GM23338 (cell line): ENCODE results near the gene CDK5. TPM values are rescaled to one million over a fixed set of nuclear protein-coding genes. Genes with fewer than 3 reads are reported as not detected.

ENCODE experiments used
- ATAC-seq: fragments of 200-7000 bp; cut with Tn5 transposase; 3 replicates; pipeline ENCODE4 v1.9.1; 2020
- DNase-seq: peaks from one replicate; pipeline ENCODE4 v3.0.0-alpha.2; 2015; ENCODE audit warnings: low spot score
- H2AFZ ChIP-seq: fragments of 200-600 bp; sonication (generic); 2 replicates; pipeline ENCODE4 v1.8.0; 2016; ENCODE audit warnings: antibody characterized with exemption, mild to moderate bottlenecking, moderate library complexity
- H3F3A ChIP-seq: fragments of 200-600 bp; sonication (generic); replicated peaks from 2 replicates; pipeline ENCODE4 v1.8.0; 2017; ENCODE audit warnings: antibody characterized with exemption, mixed run types, low read depth
- H3K27ac ChIP-seq: fragments of 200-600 bp; sonication (generic); 2 replicates; pipeline ENCODE4 v1.6.1; 2016; ENCODE audit warnings: low read depth
- H3K27me3 ChIP-seq: fragments of 200-600 bp; sonication (generic); 2 replicates; pipeline ENCODE4 v1.8.0; 2016; ENCODE audit warnings: mild to moderate bottlenecking, mixed run types, moderate library complexity; ENCODE audit not compliant: insufficient read depth
- H3K36me3 ChIP-seq: fragments of 200-600 bp; sonication (generic); 2 replicates; pipeline ENCODE4 v1.8.0; 2016; ENCODE audit warnings: mild to moderate bottlenecking; ENCODE audit not compliant: insufficient read depth
- H3K4me1 ChIP-seq: fragments of 200-600 bp; sonication (generic); 2 replicates; pipeline ENCODE4 v1.8.0; 2016; ENCODE audit warnings: mild to moderate bottlenecking, moderate library complexity; ENCODE audit not compliant: insufficient read depth
- H3K4me2 ChIP-seq: fragments of 200-600 bp; sonication (generic); 2 replicates; pipeline ENCODE4 v1.7.1; 2017; ENCODE audit warnings: mixed run types
- H3K4me3 ChIP-seq: fragments of 200-600 bp; sonication (generic); 2 replicates; pipeline ENCODE4 v1.6.1; 2016; ENCODE audit warnings: mixed run types
- H3K79me2 ChIP-seq: fragments of 200-600 bp; sonication (generic); replicated peaks from 2 replicates; pipeline ENCODE4 v1.8.0; 2017; ENCODE audit warnings: mild to moderate bottlenecking; ENCODE audit not compliant: insufficient read depth
- H3K9me2 ChIP-seq: fragments of 200-600 bp; sonication (generic); 2 replicates; pipeline ENCODE4 v1.8.0; 2017; ENCODE audit not compliant: insufficient read depth
- H4K20me1 ChIP-seq: fragments of 200-600 bp; sonication (generic); replicated peaks from 2 replicates; pipeline ENCODE4 v1.8.0; 2017; ENCODE audit warnings: mild to moderate bottlenecking; ENCODE audit not compliant: insufficient read depth
- H3K27ac Mint-ChIP-seq: 2 replicates; pipeline ENCODE4 v1.8.0; 2020; ENCODE audit warnings: inconsistent platforms, mild to moderate bottlenecking, moderate library complexity, mixed read lengths
- H3K27me3 Mint-ChIP-seq: 3 replicates; pipeline ENCODE4 v1.8.0; 2022; ENCODE audit warnings: low read depth, mild to moderate bottlenecking, moderate library complexity, mixed read lengths, inconsistent platforms; ENCODE audit not compliant: insufficient read depth, poor library complexity
- H3K36me3 Mint-ChIP-seq: 3 replicates; pipeline ENCODE4 v1.8.0; 2021; ENCODE audit warnings: low read depth, mild to moderate bottlenecking, inconsistent platforms, moderate library complexity, mixed read lengths
- H3K4me1 Mint-ChIP-seq: 3 replicates; pipeline ENCODE4 v1.8.0; 2020; ENCODE audit warnings: mild to moderate bottlenecking, inconsistent platforms, mixed read lengths
- H3K4me3 Mint-ChIP-seq: 3 replicates; pipeline ENCODE4 v1.8.0; 2021; ENCODE audit warnings: moderate library complexity, mild to moderate bottlenecking, inconsistent platforms, mixed read lengths
- H3K9me3 Mint-ChIP-seq: 3 replicates; pipeline ENCODE4 v1.8.0; 2020; ENCODE audit warnings: moderate library complexity, mild to moderate bottlenecking, inconsistent platforms, mixed read lengths
- CREB1 ChIP-seq: fragments of 250-450 bp; sonication (Bioruptor Pico); IDR thresholded peaks from 2 replicates; pipeline ENCODE4 v1.5.0; 2020; ENCODE audit warnings: low read depth, mild to moderate bottlenecking, moderate library complexity
- EZH2 ChIP-seq: fragments of 200-600 bp; sonication (generic); IDR thresholded peaks from one replicate; pipeline ENCODE4 v1.8.0; 2017; ENCODE audit warnings: antibody characterized with exemption, mild to moderate bottlenecking, low read depth; ENCODE audit not compliant: unreplicated experiment
- EZH2phosphoT487 ChIP-seq: fragments of 200-600 bp; sonication (generic); IDR thresholded peaks from one replicate; pipeline ENCODE4 v1.8.1; 2018; ENCODE audit warnings: antibody characterized with exemption; ENCODE audit not compliant: unreplicated experiment
- JUNB ChIP-seq: IDR thresholded peaks from one replicate; pipeline ENCODE4 v1.6.1; 2016; ENCODE audit warnings: antibody characterized with exemption; ENCODE audit not compliant: unreplicated experiment
- STAT1 ChIP-seq: IDR thresholded peaks from one replicate; pipeline ENCODE4 v1.6.1; 2016; ENCODE audit warnings: antibody characterized with exemption; ENCODE audit not compliant: unreplicated experiment
- ZNF331 ChIP-seq: fragments of 250-450 bp; sonication (Bioruptor Pico); IDR thresholded peaks from 2 replicates; pipeline ENCODE4 v1.5.0; 2020; ENCODE audit warnings: low read depth, mild to moderate bottlenecking, moderate library complexity
- polyA plus RNA-seq: library from polyadenylated mRNA; unstranded; fragments of >200 nt; fragmentation: Nextera tagmentation; extraction: Ambion mirVana; gene quantifications from 2 replicates; pipeline ENCODE4 v1.2.1, GENCODE V29; 2016
- total RNA-seq: library from RNA; depleted of rRNA; stranded (reverse); fragments of >200 nt; shearing (Covaris generic); gene quantifications from 2 replicates; pipeline ENCODE4 v1.2.3, GENCODE V29; 2014
- TF ChIP-seq, protein P1 (sequence below): fragments of 250-450 bp; sonication (Bioruptor Pico); IDR thresholded peaks from 2 replicates; pipeline ENCODE4 v1.5.0; 2020; ENCODE audit warnings: mild to moderate bottlenecking, moderate library complexity
- TF ChIP-seq, protein P2 (sequence below), 2 experiments: fragments of 200-600 bp in 1 of 2; sonication (generic) in 1 of 2; conservative IDR thresholded peaks; 2 replicates each; pipeline versions ENCODE4 v1.5.1 to v1.6.1; 2016 to 2017; ENCODE audit warnings: antibody characterized with exemption in 2 of 2, low read depth in 2 of 2, mild to moderate bottlenecking in 2 of 2, moderate library complexity in 1 of 2
- TF ChIP-seq, protein P3 (sequence below): IDR thresholded peaks from 2 replicates; pipeline ENCODE4 v1.6.1; 2016; ENCODE audit warnings: antibody characterized with exemption

The CDK5 gene
- total and polyA plus RNA-seq, 2 experiments from 2014 or later = 19.8 to 27.1 TPM

DNA sequence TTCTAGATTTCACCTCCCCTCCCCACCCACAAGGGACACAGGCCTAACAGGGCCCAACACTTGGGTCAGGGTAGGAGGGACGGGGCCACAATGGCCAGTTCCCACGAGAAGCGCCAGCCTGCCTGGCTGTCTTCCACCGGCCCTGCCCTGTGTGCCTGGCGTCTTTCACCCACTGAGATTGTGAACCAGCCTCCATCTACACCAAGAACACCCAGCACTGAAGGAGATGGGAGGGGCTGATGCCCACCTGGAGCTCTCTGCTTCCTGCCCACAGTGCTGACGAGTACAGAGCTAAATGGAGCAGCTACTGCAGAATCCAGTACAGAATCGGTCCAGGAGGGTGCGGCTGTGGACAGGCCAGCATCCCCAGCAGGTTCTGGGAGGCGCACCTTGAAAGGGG lies 11.7 kb downstream of the CDK5 start:
- H3K36me3 ChIP-seq = no peaks in the 10 kb centered on the region
- TF ChIP-seq CREB1 (CRISPR knock-in tag) (no peak), EZH2phosphoT487 (no peak), JUNB (no peak), STAT1 (no peak), ZNF331 (no peak), EZH2 (no peak)
- TF ChIP-seq, protein P1, sequence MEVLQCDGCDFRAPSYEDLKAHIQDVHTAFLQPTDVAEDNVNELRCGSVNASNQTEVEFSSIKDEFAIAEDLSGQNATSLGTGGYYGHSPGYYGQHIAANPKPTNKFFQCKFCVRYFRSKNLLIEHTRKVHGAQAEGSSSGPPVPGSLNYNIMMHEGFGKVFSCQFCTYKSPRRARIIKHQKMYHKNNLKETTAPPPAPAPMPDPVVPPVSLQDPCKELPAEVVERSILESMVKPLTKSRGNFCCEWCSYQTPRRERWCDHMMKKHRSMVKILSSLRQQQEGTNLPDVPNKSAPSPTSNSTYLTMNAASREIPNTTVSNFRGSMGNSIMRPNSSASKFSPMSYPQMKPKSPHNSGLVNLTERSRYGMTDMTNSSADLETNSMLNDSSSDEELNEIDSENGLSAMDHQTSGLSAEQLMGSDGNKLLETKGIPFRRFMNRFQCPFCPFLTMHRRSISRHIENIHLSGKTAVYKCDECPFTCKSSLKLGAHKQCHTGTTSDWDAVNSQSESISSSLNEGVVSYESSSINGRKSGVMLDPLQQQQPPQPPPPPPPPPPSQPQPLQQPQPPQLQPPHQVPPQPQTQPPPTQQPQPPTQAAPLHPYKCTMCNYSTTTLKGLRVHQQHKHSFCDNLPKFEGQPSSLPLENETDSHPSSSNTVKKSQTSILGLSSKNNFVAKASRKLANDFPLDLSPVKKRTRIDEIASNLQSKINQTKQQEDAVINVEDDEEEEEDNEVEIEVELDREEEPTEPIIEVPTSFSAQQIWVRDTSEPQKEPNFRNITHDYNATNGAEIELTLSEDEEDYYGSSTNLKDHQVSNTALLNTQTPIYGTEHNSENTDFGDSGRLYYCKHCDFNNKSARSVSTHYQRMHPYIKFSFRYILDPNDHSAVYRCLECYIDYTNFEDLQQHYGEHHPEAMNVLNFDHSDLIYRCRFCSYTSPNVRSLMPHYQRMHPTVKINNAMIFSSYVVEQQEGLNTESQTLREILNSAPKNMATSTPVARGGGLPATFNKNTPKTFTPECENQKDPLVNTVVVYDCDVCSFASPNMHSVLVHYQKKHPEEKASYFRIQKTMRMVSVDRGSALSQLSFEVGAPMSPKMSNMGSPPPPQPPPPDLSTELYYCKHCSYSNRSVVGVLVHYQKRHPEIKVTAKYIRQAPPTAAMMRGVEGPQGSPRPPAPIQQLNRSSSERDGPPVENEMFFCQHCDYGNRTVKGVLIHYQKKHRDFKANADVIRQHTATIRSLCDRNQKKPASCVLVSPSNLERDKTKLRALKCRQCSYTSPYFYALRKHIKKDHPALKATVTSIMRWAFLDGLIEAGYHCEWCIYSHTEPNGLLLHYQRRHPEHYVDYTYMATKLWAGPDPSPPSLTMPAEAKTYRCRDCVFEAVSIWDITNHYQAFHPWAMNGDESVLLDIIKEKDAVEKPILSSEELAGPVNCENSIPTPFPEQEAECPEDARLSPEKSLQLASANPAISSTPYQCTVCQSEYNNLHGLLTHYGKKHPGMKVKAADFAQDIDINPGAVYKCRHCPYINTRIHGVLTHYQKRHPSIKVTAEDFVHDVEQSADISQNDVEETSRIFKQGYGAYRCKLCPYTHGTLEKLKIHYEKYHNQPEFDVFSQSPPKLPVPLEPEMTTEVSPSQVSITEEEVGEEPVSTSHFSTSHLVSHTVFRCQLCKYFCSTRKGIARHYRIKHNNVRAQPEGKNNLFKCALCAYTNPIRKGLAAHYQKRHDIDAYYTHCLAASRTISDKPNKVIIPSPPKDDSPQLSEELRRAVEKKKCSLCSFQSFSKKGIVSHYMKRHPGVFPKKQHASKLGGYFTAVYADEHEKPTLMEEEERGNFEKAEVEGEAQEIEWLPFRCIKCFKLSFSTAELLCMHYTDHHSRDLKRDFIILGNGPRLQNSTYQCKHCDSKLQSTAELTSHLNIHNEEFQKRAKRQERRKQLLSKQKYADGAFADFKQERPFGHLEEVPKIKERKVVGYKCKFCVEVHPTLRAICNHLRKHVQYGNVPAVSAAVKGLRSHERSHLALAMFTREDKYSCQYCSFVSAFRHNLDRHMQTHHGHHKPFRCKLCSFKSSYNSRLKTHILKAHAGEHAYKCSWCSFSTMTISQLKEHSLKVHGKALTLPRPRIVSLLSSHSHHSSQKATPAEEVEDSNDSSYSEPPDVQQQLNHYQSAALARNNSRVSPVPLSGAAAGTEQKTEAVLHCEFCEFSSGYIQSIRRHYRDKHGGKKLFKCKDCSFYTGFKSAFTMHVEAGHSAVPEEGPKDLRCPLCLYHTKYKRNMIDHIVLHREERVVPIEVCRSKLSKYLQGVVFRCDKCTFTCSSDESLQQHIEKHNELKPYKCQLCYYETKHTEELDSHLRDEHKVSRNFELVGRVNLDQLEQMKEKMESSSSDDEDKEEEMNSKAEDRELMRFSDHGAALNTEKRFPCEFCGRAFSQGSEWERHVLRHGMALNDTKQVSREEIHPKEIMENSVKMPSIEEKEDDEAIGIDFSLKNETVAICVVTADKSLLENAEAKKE (CRISPR knock-in tag) = no peak
- TF ChIP-seq, protein P2, sequence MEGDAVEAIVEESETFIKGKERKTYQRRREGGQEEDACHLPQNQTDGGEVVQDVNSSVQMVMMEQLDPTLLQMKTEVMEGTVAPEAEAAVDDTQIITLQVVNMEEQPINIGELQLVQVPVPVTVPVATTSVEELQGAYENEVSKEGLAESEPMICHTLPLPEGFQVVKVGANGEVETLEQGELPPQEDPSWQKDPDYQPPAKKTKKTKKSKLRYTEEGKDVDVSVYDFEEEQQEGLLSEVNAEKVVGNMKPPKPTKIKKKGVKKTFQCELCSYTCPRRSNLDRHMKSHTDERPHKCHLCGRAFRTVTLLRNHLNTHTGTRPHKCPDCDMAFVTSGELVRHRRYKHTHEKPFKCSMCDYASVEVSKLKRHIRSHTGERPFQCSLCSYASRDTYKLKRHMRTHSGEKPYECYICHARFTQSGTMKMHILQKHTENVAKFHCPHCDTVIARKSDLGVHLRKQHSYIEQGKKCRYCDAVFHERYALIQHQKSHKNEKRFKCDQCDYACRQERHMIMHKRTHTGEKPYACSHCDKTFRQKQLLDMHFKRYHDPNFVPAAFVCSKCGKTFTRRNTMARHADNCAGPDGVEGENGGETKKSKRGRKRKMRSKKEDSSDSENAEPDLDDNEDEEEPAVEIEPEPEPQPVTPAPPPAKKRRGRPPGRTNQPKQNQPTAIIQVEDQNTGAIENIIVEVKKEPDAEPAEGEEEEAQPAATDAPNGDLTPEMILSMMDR (conservative IDR thresholded peaks at IDR 0.05; ENCODE audit: low read depth in 2 of 2) = no peak
- TF ChIP-seq, protein P3, sequence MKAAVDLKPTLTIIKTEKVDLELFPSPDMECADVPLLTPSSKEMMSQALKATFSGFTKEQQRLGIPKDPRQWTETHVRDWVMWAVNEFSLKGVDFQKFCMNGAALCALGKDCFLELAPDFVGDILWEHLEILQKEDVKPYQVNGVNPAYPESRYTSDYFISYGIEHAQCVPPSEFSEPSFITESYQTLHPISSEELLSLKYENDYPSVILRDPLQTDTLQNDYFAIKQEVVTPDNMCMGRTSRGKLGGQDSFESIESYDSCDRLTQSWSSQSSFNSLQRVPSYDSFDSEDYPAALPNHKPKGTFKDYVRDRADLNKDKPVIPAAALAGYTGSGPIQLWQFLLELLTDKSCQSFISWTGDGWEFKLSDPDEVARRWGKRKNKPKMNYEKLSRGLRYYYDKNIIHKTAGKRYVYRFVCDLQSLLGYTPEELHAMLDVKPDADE = no peak
- H3K79me2 ChIP-seq = no peaks in the 10 kb centered on the region
- no peaks in the 10 kb centered on the region for H3F3A ChIP-seq
- DNase-seq (no peak), ATAC-seq (no peak)
- peaks cover 22% of the 10 kb centered on the region for H3K27me3 Mint-ChIP-seq
- H3K9me3 Mint-ChIP-seq = no peaks in the 10 kb centered on the region
- no peak overlapping the region for H3K4me2 ChIP-seq
- no peak overlapping the region for H3K27ac Mint-ChIP-seq
- H3K4me1 ChIP-seq = no peaks in the 10 kb centered on the region
- H3K4me3 ChIP-seq = no peak overlapping the region
- no peaks in the 10 kb centered on the region for H4K20me1 ChIP-seq
- H2AFZ ChIP-seq = no peak overlapping the region
- H3K4me1 Mint-ChIP-seq = peaks cover 4% of the 10 kb centered on the region
- H3K9me2 ChIP-seq = no peaks in the 10 kb centered on the region
- H3K27me3 ChIP-seq = peaks cover 17% of the 10 kb centered on the region
- no peak overlapping the region for H3K27ac ChIP-seq
- no peak overlapping the region for H3K4me3 Mint-ChIP-seq
- no peaks in the 10 kb centered on the region; the same call in 2 of the 3 replicates for H3K36me3 Mint-ChIP-seq
